Dermis microvascular lymphatic vessel endothelial cell (primary cell): ENCODE results near the gene MSANTD1. TPM values are rescaled to one million over a fixed set of nuclear protein-coding genes. Genes with fewer than 3 reads are reported as not detected.

Experiments
- DNase-seq, 2 donors: peaks; one replicate each; pipeline versions ENCODE4 v3.0.0 to v3.0.0-alpha.2; 2010; ENCODE audit warnings: low read depth in 2 of 2
- total RNA-seq: library from RNA; depleted of rRNA; stranded (reverse); fragments of >200 nt; gene quantifications from 2 replicates; pipeline ENCODE4 v1.2.1, GENCODE V29; 2014

Gene MSANTD1
- total RNA-seq, 1 donor from 2014 or later, result 0.26 TPM

DNA sequence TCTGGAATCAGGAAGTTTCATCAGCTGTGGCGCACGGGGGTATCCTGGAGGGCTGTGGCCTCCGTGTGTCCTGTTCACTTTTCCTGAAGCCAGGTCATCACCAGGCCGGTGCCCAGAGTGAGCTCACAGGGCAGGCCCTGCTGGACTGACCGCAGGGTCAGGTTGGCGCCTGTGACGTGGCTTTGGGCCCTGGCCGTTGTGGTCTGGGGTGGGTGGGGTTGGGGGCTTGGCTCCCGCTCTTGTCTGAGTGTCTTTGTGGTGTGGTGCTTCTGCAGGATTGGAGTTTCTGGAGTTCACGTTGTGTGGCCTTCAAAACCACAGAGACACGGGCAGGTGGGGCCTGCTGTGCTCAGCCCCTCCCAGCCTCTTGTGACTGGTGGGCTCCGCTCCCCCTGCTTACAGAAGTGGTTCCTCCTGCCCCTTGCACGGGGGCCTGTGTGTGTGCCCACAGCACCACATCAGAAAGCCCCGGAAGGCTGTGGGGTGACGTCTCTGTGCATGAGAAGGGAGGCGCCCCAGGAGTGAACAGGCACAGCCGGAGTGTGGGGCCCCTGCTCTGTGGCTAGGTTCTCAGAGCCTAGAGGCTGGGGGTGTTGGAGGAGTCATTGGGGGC, 53.3 kb downstream of the MSANTD1 start:
- peak; percentile 76 to 81 for DNase-seq

- no peak for DNase-seq
These were observed 54.0 kb downstream of the MSANTD1 start for GRCh38 chr4:3302786-3303564.

- DNase-seq, result no peak
These were observed 54.5 kb downstream of the MSANTD1 start for GRCh38 chr4:3303565-3303824.

GRCh38 chr4:3303923-3304710, 55.2 kb downstream of the MSANTD1 start:
- DNase-seq, result no peak

DNA sequence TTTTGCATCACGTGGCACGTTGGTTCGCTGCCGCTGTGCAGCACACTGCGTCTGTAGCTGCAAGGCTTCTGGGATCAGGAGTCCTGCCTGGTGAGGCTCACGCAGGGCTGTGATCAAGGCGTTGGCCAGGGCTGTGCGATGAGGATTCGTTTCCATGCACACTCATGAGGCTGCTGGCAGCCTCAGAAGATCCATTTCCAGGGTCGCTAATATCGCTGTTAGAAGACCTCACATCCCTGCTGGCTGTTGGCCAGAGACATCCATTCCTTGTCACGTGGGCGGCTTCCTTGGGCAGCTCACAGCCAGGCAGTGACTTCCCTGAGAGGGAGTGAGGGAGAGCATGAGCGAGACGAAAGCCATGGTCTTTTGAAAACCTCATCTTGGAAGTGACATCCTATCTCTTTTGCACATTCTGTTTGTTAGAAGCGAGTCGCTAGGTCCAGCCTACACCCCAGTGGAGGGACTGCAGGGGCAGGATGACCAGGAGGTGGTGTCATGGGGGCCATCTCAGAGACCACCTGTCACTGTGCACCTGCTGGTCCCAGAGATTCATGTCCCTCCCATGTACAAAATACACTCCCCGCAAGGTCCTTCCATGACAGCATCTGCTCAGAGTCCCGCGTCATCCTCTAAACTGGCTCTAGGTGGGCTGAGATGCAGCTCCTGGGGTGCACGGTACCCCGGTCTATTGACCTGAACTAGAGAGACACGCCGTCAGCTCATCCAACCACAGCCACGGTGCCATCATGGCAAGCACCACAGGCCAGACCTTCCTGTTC, 56.1 kb downstream of the MSANTD1 start:
- DNase-seq, result peak in 1 of 2 donors; percentile 58

GRCh38 chr4:3305610-3306371, 56.8 kb downstream of the MSANTD1 start:
- peak; percentile 51 to 94 for DNase-seq

Other genes starting within 250 kb of the MSANTD1 start
- not detected in 2 replicates for gene HTT-AS, start 174.6 kb upstream of the MSANTD1 start, total RNA-seq
- 26.2 and 71.8 TPM in 2 replicates for gene HTT, start 174.5 kb upstream of the MSANTD1 start, total RNA-seq
- 30.7 and 39.1 TPM in 2 replicates for gene RGS12, start 43.9 kb downstream of the MSANTD1 start, total RNA-seq
- gene HGFAC, start 192.8 kb downstream of the MSANTD1 start, total RNA-seq, result under 0.01 and 0.13 TPM in 2 replicates
- gene DOK7, start 214.1 kb downstream of the MSANTD1 start, total RNA-seq, result under 0.01 TPM in 1 of 2 replicates, not detected in the other